Neural crest cell (in vitro differentiated cells): Measurements from ENCODE around the gene CDH24. TPM values are rescaled to one million over a fixed set of nuclear protein-coding genes. Genes with fewer than 3 reads are reported as not detected.

Experiments used
- DNase-seq: peaks from one replicate; pipeline ENCODE4 v3.0.0; 2021; ENCODE audit warnings: low read depth, mixed read lengths, low spot score
- H3K27ac Mint-ChIP-seq: one replicate; pipeline ENCODE4 v1.8.0; 2021; ENCODE audit warnings: mild to moderate bottlenecking, mixed read lengths; ENCODE audit not compliant: unreplicated experiment
- H3K27me3 Mint-ChIP-seq: 2 replicates; pipeline ENCODE4 v1.8.0; 2021; ENCODE audit warnings: low read depth, mild to moderate bottlenecking, mixed read lengths
- H3K36me3 Mint-ChIP-seq: 2 replicates; pipeline ENCODE4 v1.8.0; 2021; ENCODE audit warnings: low read depth, mild to moderate bottlenecking, mixed read lengths
- H3K4me1 Mint-ChIP-seq: 2 replicates; pipeline ENCODE4 v1.8.0; 2021; ENCODE audit warnings: mixed read lengths
- H3K4me3 Mint-ChIP-seq: one replicate; pipeline ENCODE4 v1.8.0; 2021; ENCODE audit warnings: mild to moderate bottlenecking, mixed read lengths
- H3K9me3 Mint-ChIP-seq: 2 replicates; pipeline ENCODE4 v1.8.0; 2021; ENCODE audit warnings: mixed read lengths
- CTCF ChIP-seq: fragments of 200-600 bp; sonication (generic); conservative IDR thresholded peaks from 2 replicates; pipeline ENCODE4 v1.5.0; 2021; ENCODE audit warnings: antibody characterized with exemption, mild to moderate bottlenecking
- long read RNA-seq: library from polyadenylated mRNA; unstranded; transcript quantifications from one replicate; pipeline ENCODE4 v2.0.0, GENCODE V29; 2020
- total RNA-seq: library from RNA; stranded (reverse); gene quantifications from 2 replicates; pipeline ENCODE4 v1.2.1, GENCODE V29; 2021

CDH24 gene
- total RNA-seq, result 33.7 and 37.2 TPM in 2 replicates
- long read RNA-seq, result 0 reads

- no peaks in the 10 kb centered on the region for H3K9me3 Mint-ChIP-seq
- peaks cover 4% of the 10 kb centered on the region for H3K36me3 Mint-ChIP-seq
- DNase-seq, result peak; percentile 72
- H3K4me3 Mint-ChIP-seq, result peak within 1 kb of the TSS; percentile 96
- no peak for TF ChIP-seq CTCF
- H3K27me3 Mint-ChIP-seq, result peaks cover 5% of the 10 kb centered on the region
- peaks cover 20% of the 10 kb centered on the region for H3K4me1 Mint-ChIP-seq
- H3K27ac Mint-ChIP-seq, result peak within 1 kb of the TSS; percentile 87
Measured at GRCh38 chr14:23056956-23057756, at the start of gene CDH24. CDH24 (minus strand) TSS chr14:23057520; CDS start chr14:23055733, 1,787 bp downstream.

- Mint-ChIP-seq H3K4me3 (no peak overlapping the region), H3K9me3 (no peaks in the 10 kb centered on the region), H3K4me1 (peaks cover 9% of the 10 kb centered on the region), H3K27me3 (peaks cover 13% of the 10 kb centered on the region), H3K36me3 (no peaks in the 10 kb centered on the region), H3K27ac (no peak overlapping the region)
- TF ChIP-seq CTCF, result no peak
- no peak for DNase-seq
Measured at GRCh38 chr14:23106747-23107045, 49.4 kb upstream of the CDH24 start.

GRCh38 chr14:23105348-23105824 lies 48.1 kb upstream of the CDH24 start:
- Mint-ChIP-seq H3K27ac (no peak overlapping the region), H3K9me3 (no peaks in the 10 kb centered on the region), H3K4me1 (peaks cover 9% of the 10 kb centered on the region), H3K4me3 (no peak overlapping the region), H3K36me3 (no peaks in the 10 kb centered on the region), H3K27me3 (peaks cover 13% of the 10 kb centered on the region)
- no peak for TF ChIP-seq CTCF
- no peak for DNase-seq

- no peak for DNase-seq
- Mint-ChIP-seq H3K4me1 (peaks cover 9% of the 10 kb centered on the region), H3K36me3 (no peaks in the 10 kb centered on the region), H3K27me3 (peaks cover 13% of the 10 kb centered on the region), H3K4me3 (no peak within 1 kb of the TSS), H3K9me3 (no peaks in the 10 kb centered on the region), H3K27ac (peak within 1 kb of the TSS; percentile 5)
- no peak for TF ChIP-seq CTCF
Measured at GRCh38 chr14:23104591-23105347, 47.4 kb upstream of the CDH24 start, which contains the start of gene CIROP. CIROP (minus strand) TSS chr14:23104989; CDS start chr14:23104920, 69 bp downstream.

- Mint-ChIP-seq H3K4me1 (peaks cover 9% of the 10 kb centered on the region), H3K9me3 (no peaks in the 10 kb centered on the region), H3K27me3 (peaks cover 13% of the 10 kb centered on the region), H3K27ac (no peak overlapping the region), H3K36me3 (peaks cover 2% of the 10 kb centered on the region), H3K4me3 (no peak overlapping the region)
- no peak for DNase-seq
- TF ChIP-seq CTCF, result no peak
Measured at GRCh38 chr14:23104070-23104590, 46.8 kb upstream of the CDH24 start.
